DMS79 (cell line): Measurements from ENCODE around the gene SERINC5.
A peak's percentile ranks its signal among the peaks of the same experiment; 100 is the strongest.
"Not testable (repeated sequence)": the region's sequence is repeated elsewhere in the genome, so short reads cannot be mapped to it uniquely, and the experiment has no call there.

ENCODE experiments used
- DNase-seq: peaks from one replicate; lab custom pipeline; 2025; lab: John Stamatoyannopoulos, UW

The SERINC5 gene

GRCh38 chr5:80198399-80198798 lies 57.4 kb downstream of the SERINC5 start:
- no peak for DNase-seq

- DNase-seq: no peak
Measured at GRCh38 chr5:80195837-80196400, 59.9 kb downstream of the SERINC5 start.

- no peak for DNase-seq
Measured at GRCh38 chr5:80194468-80194867, 61.4 kb downstream of the SERINC5 start.

- no peak for DNase-seq
Measured at GRCh38 chr5:80193401-80193800, 62.4 kb downstream of the SERINC5 start.

GRCh38 chr5:80192507-80193241 lies 63.2 kb downstream of the SERINC5 start:
- no peak for DNase-seq

GRCh38 chr5:80191991-80192398 lies 63.9 kb downstream of the SERINC5 start:
- no peak for DNase-seq

GRCh38 chr5:80191397-80191796 lies 64.5 kb downstream of the SERINC5 start:
- DNase-seq: no peak

GRCh38 chr5:80190960-80191359 lies 64.9 kb downstream of the SERINC5 start:
- no peak for DNase-seq

GRCh38 chr5:80189701-80190100 lies 66.1 kb downstream of the SERINC5 start:
- DNase-seq: no peak

GRCh38 chr5:80189201-80189600 lies 66.6 kb downstream of the SERINC5 start:
- no peak for DNase-seq

- DNase-seq: peak; percentile 58
Measured at GRCh38 chr5:80187421-80188090, 68.3 kb downstream of the SERINC5 start.

- DNase-seq: not testable (repeated sequence)
Measured at GRCh38 chr5:80185535-80185934, 70.3 kb downstream of the SERINC5 start.

GRCh38 chr5:80185095-80185494 lies 70.8 kb downstream of the SERINC5 start:
- DNase-seq: no peak

GRCh38 chr5:80184235-80185023 lies 71.4 kb downstream of the SERINC5 start:
- peak; percentile 39 for DNase-seq

- not testable (repeated sequence) for DNase-seq
Measured at GRCh38 chr5:80183728-80184234, 72.1 kb downstream of the SERINC5 start.

GRCh38 chr5:80182809-80183580 lies 72.9 kb downstream of the SERINC5 start:
- DNase-seq: no peak

- DNase-seq: peak; percentile 41
Measured at GRCh38 chr5:80181618-80182211, 74.1 kb downstream of the SERINC5 start.

- no peak for DNase-seq
Measured at GRCh38 chr5:80177236-80177635, 78.6 kb downstream of the SERINC5 start.

GRCh38 chr5:80175337-80175736 lies 80.5 kb downstream of the SERINC5 start:
- DNase-seq: no peak

- no peak for DNase-seq
Measured at GRCh38 chr5:80174790-80175189, 81.1 kb downstream of the SERINC5 start.

GRCh38 chr5:80172067-80172695 lies 83.7 kb downstream of the SERINC5 start:
- no peak for DNase-seq
